HepG2 (cell line): ENCODE data around the gene DCPS. TPM values are rescaled to one million over a fixed set of nuclear protein-coding genes. Genes with fewer than 3 reads are reported as not detected.

Source experiments
- ATAC-seq: fragments of 200-7000 bp; cut with Tn5 transposase; 3 replicates; pipeline ENCODE4 v1.9.1; 2020; ENCODE audit warnings: mild to moderate bottlenecking, moderate library complexity
- BruUV-seq: library from RNA; stranded (reverse); fragments of 400-500 nt; replicated peaks from 2 replicates; lab custom pipeline; 2021; lab: Mats Ljungman, UMichigan
- CTCF ChIA-PET: fragments of 300-600 bp; formaldehyde crosslinking; extraction: SDS; loops from one replicate; lab custom pipeline; 2021; ENCODE audit warnings: low total read pairs, inconsistent platforms, low intra/inter-chr PET ratio; lab: Yijun Ruan, JAX
- POLR2A ChIA-PET: fragments of 350-600 bp; sonication (Branson Sonifier 250); formaldehyde crosslinking; loops from one replicate; lab custom pipeline; 2020; ENCODE audit warnings: antibody characterized with exemption, inconsistent platforms; lab: Yijun Ruan, JAX
- DNase-seq: peaks from one replicate; pipeline ENCODE4 v3.0.0-alpha.2; 2015; ENCODE audit warnings: low spot score
- FAIRE-seq: peaks from 3 replicates; lab custom pipeline; 2011; peaks lifted over from hg19 to GRCh38; lab: Jason Lieb, UNC
- H2AFZ ChIP-seq: one replicate; pipeline ENCODE4 v1.6.1; 2011; ENCODE audit warnings: low read length, inconsistent platforms
- H3K27ac ChIP-seq: fragments of 300-600 bp; 3 replicates; pipeline ENCODE4 v1.8.0; 2011; ENCODE audit warnings: mixed run types, mild to moderate bottlenecking, mixed read lengths, low read length, inconsistent platforms; ENCODE audit not compliant: insufficient read depth; ENCODE audit errors: extremely low read length
- H3K27me3 ChIP-seq, 2 experiments: fragments of 200-600 bp in 1 of 2; 2 replicates in 1 of 2; 3 replicates in 1 of 2; pipeline versions ENCODE4 v1.6.0 to v1.8.0; 2011; ENCODE audit warnings: low read length in 2 of 2, mild to moderate bottlenecking in 2 of 2, moderate library complexity in 2 of 2, inconsistent platforms in 1 of 2; ENCODE audit not compliant: insufficient read depth in 2 of 2, control insufficient read depth in 1 of 2
- H3K36me3 ChIP-seq, 2 experiments: fragments of 200-600 bp in 1 of 2; replicated peaks in 1 of 2; 2 replicates in 1 of 2; 3 replicates in 1 of 2; pipeline versions ENCODE4 v1.5.1 to v1.8.0; 2011; ENCODE audit warnings: low read length in 2 of 2, inconsistent platforms in 1 of 2; ENCODE audit not compliant: insufficient read depth in 2 of 2, control insufficient read depth in 1 of 2
- H3K4me1 ChIP-seq: 2 replicates; pipeline ENCODE4 v1.5.1; 2012; ENCODE audit warnings: low read length, inconsistent platforms; ENCODE audit not compliant: insufficient read depth
- H3K4me2 ChIP-seq: 2 replicates; pipeline ENCODE4 v1.6.0; 2011; ENCODE audit warnings: low read depth, low read length, inconsistent platforms
- H3K4me3 ChIP-seq, 3 experiments: fragments of 200-600 bp in 1 of 3; sonication (generic), shearing (Covaris generic) in 1 of 3; replicated peaks in 1 of 3; 2 replicates each; pipeline ENCODE4 v1.5.1; 2011 to 2016; ENCODE audit warnings: low read length in 3 of 3, inconsistent platforms in 2 of 3, low read depth in 2 of 3, mild to moderate bottlenecking in 2 of 3, control low read depth in 1 of 3, mixed read lengths in 1 of 3; ENCODE audit not compliant: insufficient read depth in 1 of 3
- H3K79me2 ChIP-seq: one replicate; pipeline ENCODE4 v1.6.1; 2011; ENCODE audit warnings: low read length, inconsistent platforms; ENCODE audit not compliant: insufficient read depth
- H3K9ac ChIP-seq: 2 replicates; pipeline ENCODE4 v1.6.0; 2011; ENCODE audit warnings: mild to moderate bottlenecking, low read depth, low read length, inconsistent platforms; ENCODE audit not compliant: insufficient read depth
- H3K9me3 ChIP-seq: 2 replicates; pipeline ENCODE4 v1.5.1; 2012; ENCODE audit warnings: mild to moderate bottlenecking, low read length
- H4K20me1 ChIP-seq: 2 replicates; pipeline ENCODE4 v1.6.0; 2011; ENCODE audit warnings: inconsistent platforms, mild to moderate bottlenecking, low read length, moderate library complexity; ENCODE audit not compliant: insufficient read depth
- ATRX ChIP-seq: sonication (generic); formaldehyde crosslinking; IDR thresholded peaks from 2 replicates; pipeline ENCODE4 v1.4.0; 2020; ENCODE audit warnings: missing genetic modification reagents, borderline replicate concordance
- FOXP1 ChIP-seq, 2 experiments: fragments of 450-650 bp in 1 of 2; IDR thresholded peaks; 2 replicates each; pipeline ENCODE4 v1.6.1; 2017 to 2018; ENCODE audit warnings: antibody characterized with exemption in 1 of 2
- MTA1 ChIP-seq: sonication (generic); formaldehyde crosslinking; IDR thresholded peaks from 2 replicates; pipeline ENCODE4 v1.4.0; 2020; ENCODE audit warnings: missing genetic modification reagents, mild to moderate bottlenecking, borderline replicate concordance
- RAD51 ChIP-seq: fragments of 450-650 bp; IDR thresholded peaks from 2 replicates; pipeline ENCODE4 v1.6.1; 2016; ENCODE audit warnings: borderline replicate concordance
- ZNF180 ChIP-seq: sonication (generic); formaldehyde crosslinking; IDR thresholded peaks from 2 replicates; pipeline ENCODE4 v1.4.0; 2020; ENCODE audit warnings: low read depth, missing genetic modification reagents, borderline replicate concordance
- ZSCAN9 ChIP-seq: IDR thresholded peaks from 2 replicates; pipeline ENCODE4 v1.6.1; 2016; ENCODE audit warnings: borderline replicate concordance
- WGBS: methylation state at CpG from one replicate; pipeline ENCODE4 v1.1.6; 2017; ENCODE audit warnings: low lambda C conversion rate; 5-methylcytosine and 5-hydroxymethylcytosine counted together
- in situ Hi-C: cut with HindIII; loops from 2 replicates; pipeline ENCODE4 v1.10.0; 2017; ENCODE audit warnings: low pct_unique_long_range_greater_than_20kb; ENCODE audit not compliant: extremely low pct_ligation_motif_present
- intact Hi-C: fragments of 100-400 bp; cut with micrococcal nuclease; formaldehyde crosslinking; loops from one replicate; pipeline ENCODE4 v1.10.0; 2022; ENCODE audit not compliant: unreplicated experiment
- polyA plus RNA-seq, 8 experiments: library from polyadenylated mRNA; depleted of rRNA in 3 of 8; stranded (reverse) in 7 of 8; unstranded in 1 of 8; fragments of >200 nt; fragmentation: Illumina TruSeq in 4 of 8; extraction: Trizol in 4 of 8; gene quantifications; 2 replicates each; pipeline versions ENCODE4 v1.2.1 to v1.2.3, GENCODE V29; 2011 to 2016; ENCODE audit warnings: low read depth in 4 of 8, missing spikeins in 1 of 8, mixed read lengths in 1 of 8; ENCODE audit not compliant: insufficient read depth in 1 of 8
- total RNA-seq, 5 experiments: library from RNA; depleted of rRNA; stranded (reverse); fragments of >200 nt; fragmentation: Illumina TruSeq; extraction: Trizol; gene quantifications; 2 replicates each; pipeline ENCODE4 v1.2.3, GENCODE V29; 2016; ENCODE audit warnings: low read depth in 1 of 5
- TF ChIP-seq, protein P1 (sequence below): sonication (generic); formaldehyde crosslinking; IDR thresholded peaks from 2 replicates; pipeline ENCODE4 v1.8.0; 2022; ENCODE audit warnings: missing genetic modification reagents, mild to moderate bottlenecking, moderate library complexity, borderline replicate concordance
- TF ChIP-seq, protein P2 (sequence below): sonication (generic); formaldehyde crosslinking; IDR thresholded peaks from 2 replicates; pipeline ENCODE4 v1.5.1; 2020; ENCODE audit warnings: missing genetic modification reagents, mild to moderate bottlenecking, borderline replicate concordance
- TF ChIP-seq, protein P3 (sequence below): sonication (generic); formaldehyde crosslinking; IDR thresholded peaks from 2 replicates; pipeline ENCODE4 v1.5.1; 2020; ENCODE audit warnings: missing genetic modification reagents, mild to moderate bottlenecking, borderline replicate concordance
- TF ChIP-seq, protein P4 (sequence below): sonication (generic); formaldehyde crosslinking; IDR thresholded peaks from 2 replicates; pipeline ENCODE4 v1.8.1; 2022; ENCODE audit warnings: low read depth, mild to moderate bottlenecking, missing genetic modification reagents

Gene DCPS
- total and polyA plus RNA-seq, 2 of the 13 experiments (the other 11 are each of a cell fraction or from before 2014, with no cell fraction given), result 21.9 to 22.5 TPM

DNA sequence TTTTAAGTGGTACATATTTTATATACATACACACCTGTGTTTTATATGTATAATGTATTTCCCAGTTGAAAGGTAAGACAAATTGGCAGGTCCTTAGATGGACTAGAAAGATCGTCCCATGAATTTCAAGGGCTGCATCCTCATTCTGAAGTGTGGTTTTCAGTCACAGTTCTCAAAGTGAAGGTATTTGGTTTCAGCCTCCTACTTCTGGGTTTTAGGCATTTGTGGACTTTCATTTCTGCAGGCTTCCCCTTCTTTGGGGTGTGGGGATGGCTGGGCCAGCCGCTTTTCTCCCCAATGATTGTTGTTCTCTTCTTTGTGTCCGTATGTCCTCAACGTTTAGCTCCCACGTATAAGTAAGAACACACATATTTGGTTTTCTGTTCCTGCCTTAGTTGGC is 10.0 kb downstream of the DCPS start:
- Histone ChIP-seq H3K4me2 (no peak overlapping the region), H3K27me3 (no peaks in the 10 kb centered on the region), H3K79me2 (no peaks in the 10 kb centered on the region), H3K36me3 (peaks cover 0 to 17% of the 10 kb centered on the region in 2 experiments; a peak in 2 of 5 replicates), H3K9ac (no peak overlapping the region), H3K9me3 (no peaks in the 10 kb centered on the region), H3K4me1 (no peaks in the 10 kb centered on the region), H3K27ac (no peak overlapping the region), H4K20me1 (no peaks in the 10 kb centered on the region), H3K4me3 (no peak overlapping the region), H2AFZ (no peak overlapping the region)
- DNase-seq (no peak), FAIRE-seq (no peak), ATAC-seq (no peak)
- ChIA-PET POLR2A (no interaction called here), CTCF (no interaction called here)
- TF ChIP-seq MTA1 (CRISPR knock-in tag), result no peak
- TF ChIP-seq, protein P1, sequence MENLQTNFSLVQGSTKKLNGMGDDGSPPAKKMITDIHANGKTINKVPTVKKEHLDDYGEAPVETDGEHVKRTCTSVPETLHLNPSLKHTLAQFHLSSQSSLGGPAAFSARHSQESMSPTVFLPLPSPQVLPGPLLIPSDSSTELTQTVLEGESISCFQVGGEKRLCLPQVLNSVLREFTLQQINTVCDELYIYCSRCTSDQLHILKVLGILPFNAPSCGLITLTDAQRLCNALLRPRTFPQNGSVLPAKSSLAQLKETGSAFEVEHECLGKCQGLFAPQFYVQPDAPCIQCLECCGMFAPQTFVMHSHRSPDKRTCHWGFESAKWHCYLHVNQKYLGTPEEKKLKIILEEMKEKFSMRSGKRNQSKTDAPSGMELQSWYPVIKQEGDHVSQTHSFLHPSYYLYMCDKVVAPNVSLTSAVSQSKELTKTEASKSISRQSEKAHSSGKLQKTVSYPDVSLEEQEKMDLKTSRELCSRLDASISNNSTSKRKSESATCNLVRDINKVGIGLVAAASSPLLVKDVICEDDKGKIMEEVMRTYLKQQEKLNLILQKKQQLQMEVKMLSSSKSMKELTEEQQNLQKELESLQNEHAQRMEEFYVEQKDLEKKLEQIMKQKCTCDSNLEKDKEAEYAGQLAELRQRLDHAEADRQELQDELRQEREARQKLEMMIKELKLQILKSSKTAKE (CRISPR knock-in tag), result no peak
- WGBS, result 96% methylated on average over 5 of the region's 5 CpGs
- in situ Hi-C loops (no loop called here), intact Hi-C loops (no loop called here)
- BruUV-seq, result no TSS peak

DNA sequence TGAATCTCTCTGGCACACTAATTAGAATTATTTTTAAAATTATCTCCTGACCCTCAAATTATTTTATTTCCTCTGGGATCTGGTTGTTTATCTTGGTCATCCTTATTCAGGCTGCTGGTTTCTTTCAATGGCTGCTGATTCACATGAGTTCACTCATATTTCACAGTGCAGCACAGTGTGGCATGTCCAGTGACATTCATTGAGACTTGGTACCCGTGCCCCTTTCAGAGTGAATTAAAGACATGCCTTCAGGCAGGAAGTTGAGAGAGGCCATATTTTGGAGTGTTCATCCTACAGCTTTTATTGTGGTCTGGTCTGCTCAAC is 13.5 kb downstream of the DCPS start:
- Histone ChIP-seq H3K9ac (no peak overlapping the region), H2AFZ (no peak overlapping the region), H3K4me3 (no peak overlapping the region), H3K9me3 (no peaks in the 10 kb centered on the region), H3K36me3 (no peaks in the 10 kb centered on the region), H3K4me2 (no peak overlapping the region), H3K27ac (no peak overlapping the region), H4K20me1 (no peaks in the 10 kb centered on the region), H3K4me1 (no peaks in the 10 kb centered on the region), H3K79me2 (no peaks in the 10 kb centered on the region), H3K27me3 (no peaks in the 10 kb centered on the region)
- ChIA-PET POLR2A (no interaction called here), CTCF (no interaction called here)
- intact Hi-C loops, result no loop called here
- FAIRE-seq, result no peak
- no TSS peak for BruUV-seq
- DNase-seq, result no peak
- in situ Hi-C loops, result no loop called here
- ATAC-seq, result no peak
- 88% methylated on average over 1 of the region's 1 CpG for WGBS
- no peak for TF ChIP-seq FOXP1 (IDR thresholded peaks at IDR 0.05)
- TF ChIP-seq FOXP1 (CRISPR knock-in tag; IDR thresholded peaks at IDR 0.05), result no peak
- TF ChIP-seq, protein P2, sequence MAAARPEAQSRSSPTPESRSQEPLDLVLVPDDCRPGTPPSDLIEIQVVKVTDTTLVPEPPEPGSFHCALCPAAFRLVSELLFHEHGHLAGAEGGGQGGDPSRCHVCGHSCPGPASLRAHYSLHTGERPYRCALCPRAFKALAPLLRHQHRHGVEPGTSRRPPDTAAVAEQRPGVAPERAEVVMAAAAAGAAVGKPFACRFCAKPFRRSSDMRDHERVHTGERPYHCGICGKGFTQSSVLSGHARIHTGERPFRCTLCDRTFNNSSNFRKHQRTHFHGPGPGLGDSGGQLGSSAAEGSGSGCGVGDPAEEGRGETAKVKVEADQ, result no peak
- TF ChIP-seq, protein P3, sequence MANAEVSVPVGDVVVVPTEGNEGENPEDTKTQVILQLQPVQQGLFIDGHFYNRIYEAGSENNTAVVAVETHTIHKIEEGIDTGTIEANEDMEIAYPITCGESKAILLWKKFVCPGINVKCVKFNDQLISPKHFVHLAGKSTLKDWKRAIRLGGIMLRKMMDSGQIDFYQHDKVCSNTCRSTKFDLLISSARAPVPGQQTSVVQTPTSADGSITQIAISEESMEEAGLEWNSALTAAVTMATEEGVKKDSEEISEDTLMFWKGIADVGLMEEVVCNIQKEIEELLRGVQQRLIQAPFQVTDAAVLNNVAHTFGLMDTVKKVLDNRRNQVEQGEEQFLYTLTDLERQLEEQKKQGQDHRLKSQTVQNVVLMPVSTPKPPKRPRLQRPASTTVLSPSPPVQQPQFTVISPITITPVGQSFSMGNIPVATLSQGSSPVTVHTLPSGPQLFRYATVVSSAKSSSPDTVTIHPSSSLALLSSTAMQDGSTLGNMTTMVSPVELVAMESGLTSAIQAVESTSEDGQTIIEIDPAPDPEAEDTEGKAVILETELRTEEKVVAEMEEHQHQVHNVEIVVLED (CRISPR knock-in tag), result no peak
- TF ChIP-seq ATRX (CRISPR knock-in tag), result no peak
- no peak for TF ChIP-seq ZSCAN9
- TF ChIP-seq, protein P4, sequence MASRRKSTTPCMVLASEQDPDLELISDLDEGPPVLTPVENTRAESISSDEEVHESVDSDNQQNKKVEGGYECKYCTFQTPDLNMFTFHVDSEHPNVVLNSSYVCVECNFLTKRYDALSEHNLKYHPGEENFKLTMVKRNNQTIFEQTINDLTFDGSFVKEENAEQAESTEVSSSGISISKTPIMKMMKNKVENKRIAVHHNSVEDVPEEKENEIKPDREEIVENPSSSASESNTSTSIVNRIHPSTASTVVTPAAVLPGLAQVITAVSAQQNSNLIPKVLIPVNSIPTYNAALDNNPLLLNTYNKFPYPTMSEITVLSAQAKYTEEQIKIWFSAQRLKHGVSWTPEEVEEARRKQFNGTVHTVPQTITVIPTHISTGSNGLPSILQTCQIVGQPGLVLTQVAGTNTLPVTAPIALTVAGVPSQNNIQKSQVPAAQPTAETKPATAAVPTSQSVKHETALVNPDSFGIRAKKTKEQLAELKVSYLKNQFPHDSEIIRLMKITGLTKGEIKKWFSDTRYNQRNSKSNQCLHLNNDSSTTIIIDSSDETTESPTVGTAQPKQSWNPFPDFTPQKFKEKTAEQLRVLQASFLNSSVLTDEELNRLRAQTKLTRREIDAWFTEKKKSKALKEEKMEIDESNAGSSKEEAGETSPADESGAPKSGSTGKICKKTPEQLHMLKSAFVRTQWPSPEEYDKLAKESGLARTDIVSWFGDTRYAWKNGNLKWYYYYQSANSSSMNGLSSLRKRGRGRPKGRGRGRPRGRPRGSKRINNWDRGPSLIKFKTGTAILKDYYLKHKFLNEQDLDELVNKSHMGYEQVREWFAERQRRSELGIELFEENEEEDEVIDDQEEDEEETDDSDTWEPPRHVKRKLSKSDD (CRISPR knock-in tag), result no peak
- no peak for TF ChIP-seq ZNF180
- TF ChIP-seq RAD51, result no peak
